HK-2 (cell line): ENCODE measurements around the gene MISP3.

ENCODE experiments used
- DNase-seq: peaks from one replicate; pipeline ENCODE4 v3.0.0-alpha.2; 2018; ENCODE audit not compliant: unreplicated experiment

The MISP3 gene

DNA sequence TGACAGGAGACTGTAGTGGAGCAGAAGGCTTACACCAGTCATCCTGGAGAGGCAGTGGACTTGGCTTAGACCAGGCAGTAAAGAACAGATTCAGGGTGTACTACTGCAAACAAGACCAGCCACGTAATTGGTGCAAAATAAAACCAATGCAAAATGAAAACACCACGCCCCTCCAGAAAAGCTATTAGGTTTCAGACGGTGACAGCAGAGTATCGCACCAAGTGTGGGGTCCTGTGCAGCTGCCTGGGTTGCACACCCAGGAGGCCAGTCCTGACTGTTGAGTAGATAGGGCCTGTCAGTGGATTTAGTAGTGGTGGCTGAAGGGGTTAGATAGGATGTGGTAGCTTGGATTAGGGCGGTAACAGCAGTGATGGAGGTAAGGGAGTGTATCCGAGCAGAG is 50.3 kb downstream of the MISP3 start:
- no peak for DNase-seq
